GM12878 (cell line): ENCODE results near the gene DNAJC5G.

Experiments used
- CEBPB ChIP-seq, 2 experiments: fragments of 150-350 bp in 1 of 2; IDR thresholded peaks; 2 replicates each; pipeline ENCODE4 v1.6.1; 2012 to 2014; ENCODE audit warnings: low read depth in 2 of 2, low read length in 2 of 2, borderline replicate concordance in 1 of 2, inconsistent platforms in 1 of 2
- CHD1 ChIP-seq: IDR thresholded peaks from 2 replicates; pipeline ENCODE4 v1.6.1; 2012; ENCODE audit warnings: low read depth, low read length, improper control_type of control experiment
- EP300 ChIP-seq, 2 experiments: fragments of 150-350 bp in 1 of 2; IDR thresholded peaks; 2 replicates each; pipeline ENCODE4 v1.6.1; 2011 to 2012; ENCODE audit warnings: low read depth in 2 of 2, low read length in 2 of 2, borderline replicate concordance in 1 of 2, improper control_type of control experiment in 1 of 2, inconsistent platforms in 1 of 2; ENCODE audit not compliant: control insufficient read depth in 1 of 2
- EZH2 ChIP-seq: IDR thresholded peaks from 2 replicates; pipeline ENCODE4 v1.6.1; 2012; ENCODE audit warnings: low read depth, mild to moderate bottlenecking, control low read depth, inconsistent platforms, low read length, borderline replicate concordance; ENCODE audit not compliant: control insufficient read depth
- FOS ChIP-seq: IDR thresholded peaks from 3 replicates; pipeline ENCODE4 v1.6.1; 2011; ENCODE audit warnings: borderline replicate concordance; ENCODE audit not compliant: insufficient read length; ENCODE audit errors: extremely low read depth
- HDGF ChIP-seq: fragments of 450-650 bp; IDR thresholded peaks from 2 replicates; pipeline ENCODE4 v1.6.1; 2016; ENCODE audit warnings: antibody characterized with exemption
- NFYA ChIP-seq: IDR thresholded peaks from 2 replicates; pipeline ENCODE4 v1.6.1; 2011; ENCODE audit warnings: low read depth, mild to moderate bottlenecking, low read length, improper control_type of control experiment, borderline replicate concordance
- SMC3 ChIP-seq: IDR thresholded peaks from 2 replicates; pipeline ENCODE4 v1.6.1; 2011; ENCODE audit warnings: low read length, improper control_type of control experiment, borderline replicate concordance
- STAT3 ChIP-seq: IDR thresholded peaks from 2 replicates; pipeline ENCODE4 v1.6.1; 2011; ENCODE audit warnings: low read depth, low read length, improper control_type of control experiment
- TAF1 ChIP-seq: IDR thresholded peaks from 2 replicates; pipeline ENCODE4 v1.6.1; 2011; ENCODE audit warnings: mild to moderate bottlenecking, low read depth, low read length, borderline replicate concordance
- TF ChIP-seq, protein P1 (sequence below), 3 experiments: IDR thresholded peaks in 2 of 3; conservative IDR thresholded peaks in 1 of 3; 2 replicates each; pipeline ENCODE4 v1.5.1; 2011; ENCODE audit warnings: low read depth in 3 of 3, low read length in 3 of 3, mild to moderate bottlenecking in 3 of 3, control low read depth in 2 of 3, moderate library complexity in 2 of 3, inconsistent platforms in 1 of 3, mixed read lengths in 1 of 3; ENCODE audit not compliant: control insufficient read depth in 2 of 3, insufficient read depth in 1 of 3; ENCODE audit errors: extremely low read depth in 1 of 3
- TF ChIP-seq, protein P2 (sequence below): IDR thresholded peaks from 2 replicates; pipeline ENCODE4 v1.6.1; 2011; ENCODE audit warnings: borderline replicate concordance, low read depth, mild to moderate bottlenecking, moderate library complexity, mixed read lengths, low read length; ENCODE audit not compliant: insufficient read depth; ENCODE audit errors: extremely low read length

DNA sequence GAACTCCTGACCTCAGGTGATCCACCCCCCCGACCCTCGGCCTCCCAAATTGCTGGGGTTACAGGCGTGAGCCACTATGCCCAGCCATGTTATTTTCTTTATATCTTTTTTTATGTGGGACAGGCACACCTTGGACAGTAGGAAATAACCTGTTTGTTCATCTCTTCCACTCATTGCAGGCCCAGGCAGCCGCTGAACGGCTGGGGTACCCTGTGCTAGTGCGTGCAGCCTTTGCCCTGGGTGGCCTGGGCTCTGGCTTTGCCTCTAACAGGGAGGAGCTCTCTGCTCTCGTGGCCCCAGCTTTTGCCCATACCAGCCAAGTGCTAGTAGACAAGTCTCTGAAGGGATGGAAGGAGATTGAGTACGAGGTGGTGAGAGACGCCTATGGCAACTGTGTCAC lies 49.7 kb upstream of the DNAJC5G start:
- TF ChIP-seq TAF1 (no peak), EZH2 (no peak), STAT3 (no peak), FOS (no peak), HDGF (no peak), SMC3 (no peak), NFYA (no peak), EP300 (IDR thresholded peaks at IDR 0.05; ENCODE audit: borderline replicate concordance in 1 of 2, control insufficient read depth in 1 of 2, low read depth in 2 of 2, low read length in 2 of 2) (no peak), CEBPB (IDR thresholded peaks at IDR 0.05; ENCODE audit: borderline replicate concordance in 1 of 2, low read depth in 2 of 2, low read length in 2 of 2) (no peak), CHD1 (no peak)
- TF ChIP-seq, protein P1, sequence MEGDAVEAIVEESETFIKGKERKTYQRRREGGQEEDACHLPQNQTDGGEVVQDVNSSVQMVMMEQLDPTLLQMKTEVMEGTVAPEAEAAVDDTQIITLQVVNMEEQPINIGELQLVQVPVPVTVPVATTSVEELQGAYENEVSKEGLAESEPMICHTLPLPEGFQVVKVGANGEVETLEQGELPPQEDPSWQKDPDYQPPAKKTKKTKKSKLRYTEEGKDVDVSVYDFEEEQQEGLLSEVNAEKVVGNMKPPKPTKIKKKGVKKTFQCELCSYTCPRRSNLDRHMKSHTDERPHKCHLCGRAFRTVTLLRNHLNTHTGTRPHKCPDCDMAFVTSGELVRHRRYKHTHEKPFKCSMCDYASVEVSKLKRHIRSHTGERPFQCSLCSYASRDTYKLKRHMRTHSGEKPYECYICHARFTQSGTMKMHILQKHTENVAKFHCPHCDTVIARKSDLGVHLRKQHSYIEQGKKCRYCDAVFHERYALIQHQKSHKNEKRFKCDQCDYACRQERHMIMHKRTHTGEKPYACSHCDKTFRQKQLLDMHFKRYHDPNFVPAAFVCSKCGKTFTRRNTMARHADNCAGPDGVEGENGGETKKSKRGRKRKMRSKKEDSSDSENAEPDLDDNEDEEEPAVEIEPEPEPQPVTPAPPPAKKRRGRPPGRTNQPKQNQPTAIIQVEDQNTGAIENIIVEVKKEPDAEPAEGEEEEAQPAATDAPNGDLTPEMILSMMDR (IDR thresholded peaks at IDR 0.05 in 2 of 3, conservative IDR thresholded peaks at IDR 0.05 in 1 of 3; ENCODE audit: control insufficient read depth in 2 of 3, extremely low read depth in 1 of 3, insufficient read depth in 1 of 3, low read depth in 3 of 3, low read length in 3 of 3), result no peak
- TF ChIP-seq, protein P2, sequence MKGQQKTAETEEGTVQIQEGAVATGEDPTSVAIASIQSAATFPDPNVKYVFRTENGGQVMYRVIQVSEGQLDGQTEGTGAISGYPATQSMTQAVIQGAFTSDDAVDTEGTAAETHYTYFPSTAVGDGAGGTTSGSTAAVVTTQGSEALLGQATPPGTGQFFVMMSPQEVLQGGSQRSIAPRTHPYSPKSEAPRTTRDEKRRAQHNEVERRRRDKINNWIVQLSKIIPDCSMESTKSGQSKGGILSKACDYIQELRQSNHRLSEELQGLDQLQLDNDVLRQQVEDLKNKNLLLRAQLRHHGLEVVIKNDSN, result no peak
